ENCODE measurements around the gene TOX3. TPM values are rescaled to one million over a fixed set of nuclear protein-coding genes. Genes with fewer than 3 reads are reported as not detected.

Gene TOX3
- total RNA-seq, 1 experiment from 2014 or later = 20.2 TPM

- Histone ChIP-seq H2BK20ac (ENCODE audit: low read depth, low read length, poor library complexity, severe bottlenecking) (no peak overlapping the region), H2BK12ac (ENCODE audit: insufficient read length, low read depth, low read length) (no peak overlapping the region), H3K27me3 (ENCODE audit: insufficient read depth, low read length) (no peaks in the 10 kb centered on the region), H3K18ac (ENCODE audit: insufficient read length, low read depth, low read length) (no peak overlapping the region), H3K27ac (ENCODE audit: insufficient read length, low read depth, low read length) (no peak overlapping the region), H2BK15ac (ENCODE audit: low read depth, low read length) (no peak overlapping the region), H3K4me1 (ENCODE audit: insufficient read depth, low read length) (peaks cover 3% of the 10 kb centered on the region; the same call in 1 of the 2 replicates), H3K79me2 (ENCODE audit: insufficient read depth, low read length) (no peaks in the 10 kb centered on the region; the same call in 1 of the 2 replicates), H2AFZ (ENCODE audit: low read length) (no peak overlapping the region), H3K23me2 (ENCODE audit: insufficient read length, low read depth, low read length, poor library complexity, severe bottlenecking) (no peaks in the 10 kb centered on the region), H2BK5ac (ENCODE audit: insufficient read length, low read length) (no peak overlapping the region), H3T11ph (ENCODE audit: low read length) (no peak overlapping the region), H3K4me2 (ENCODE audit: insufficient read depth, insufficient read length, low read length) (no peak overlapping the region), H3K4ac (ENCODE audit: low read depth, low read length) (no peak overlapping the region), H4K91ac (ENCODE audit: insufficient read length, low read depth, low read length) (no peak overlapping the region), H3K14ac (ENCODE audit: insufficient read depth, low read length) (no peak overlapping the region), H2AK5ac (ENCODE audit: insufficient read length, low read length) (no peak overlapping the region), H4K8ac (replicated peaks; ENCODE audit: insufficient read length, low read depth, low read length) (no peak overlapping the region), H3K23ac (ENCODE audit: insufficient read length, low read depth, low read length) (no peak overlapping the region), H2BK120ac (ENCODE audit: low read depth, low read length, poor library complexity, severe bottlenecking) (no peak overlapping the region), H3K9me3 (ENCODE audit: control insufficient read depth, low read depth, low read length) (no peaks in the 10 kb centered on the region), H3K56ac (ENCODE audit: insufficient read length, low read depth, low read length) (no peak overlapping the region), H4K5ac (ENCODE audit: insufficient read length, low read depth, low read length) (no peak overlapping the region), H3K9ac (ENCODE audit: extremely low read depth, insufficient read length, low read length) (no peak overlapping the region), H3K79me1 (ENCODE audit: insufficient read depth, low read depth, low read length, poor library complexity, severe bottlenecking) (peaks cover 3% of the 10 kb centered on the region), H4K20me1 (ENCODE audit: control insufficient read depth, insufficient read depth, insufficient read length) (no peaks in the 10 kb centered on the region)
- peak overlapping the region; percentile 9 to 73 (median 40); a peak in 4 of 7 replicates for H3K27ac Mint-ChIP-seq
- H3K4me3 Mint-ChIP-seq = no peak overlapping the region
- WGBS (ENCODE audit: extremely low coverage, insufficient read length, low lambda C conversion rate) = no CpG with 5 or more reads among the region's 1 CpG
- H3K36me3 Mint-ChIP-seq (ENCODE audit: insufficient read depth in 1 of 3, low read depth in 3 of 3) = peaks cover 11 to 28% (median 18%) of the 10 kb centered on the region in 3 experiments
- H3K4me1 Mint-ChIP-seq = peaks cover 48 to 55% of the 10 kb centered on the region in 2 experiments
- no peaks in the 10 kb centered on the region for H3K9me3 Mint-ChIP-seq
- no peaks in the 10 kb centered on the region for H3K27me3 Mint-ChIP-seq (ENCODE audit: low read depth)
- no peak for TF ChIP-seq CTCF (conservative IDR thresholded peaks at IDR 0.05)
- DNase-seq = no peak
Observed at GRCh38 chr16:52467753-52468152, 79.2 kb downstream of the TOX3 start.

Data from H9 (cell line).